Kidney (tissue), 14 donors: ENCODE results near the gene CCDC57. TPM values are rescaled to one million over a fixed set of nuclear protein-coding genes. Genes with fewer than 3 reads are reported as not detected.

Source experiments
- DNase-seq, 5 donors: peaks; one replicate each; pipeline ENCODE4 v3.0.0-alpha.2; 2013 to 2020
- FAIRE-seq: peaks from 2 replicates; lab custom pipeline; 2012; peaks lifted over from hg19 to GRCh38; lab: Jason Lieb, UNC
- H3K27ac ChIP-seq, 2 donors: one replicate each; pipeline ENCODE4 v1.7.0; 2013; ENCODE audit warnings: low read depth in 2 of 2, low read length in 2 of 2, inconsistent platforms in 1 of 2
- H3K27me3 ChIP-seq: one replicate; pipeline ENCODE4 v1.7.1; 2013; ENCODE audit warnings: low read length, inconsistent platforms; ENCODE audit not compliant: control insufficient read depth, insufficient read depth
- H3K36me3 ChIP-seq, 3 donors: one replicate each; pipeline versions ENCODE4 v1.7.0 to v1.7.1; 2013; ENCODE audit warnings: low read length in 3 of 3, control low read depth in 1 of 3, inconsistent platforms in 1 of 3; ENCODE audit not compliant: insufficient read depth in 3 of 3, control insufficient read depth in 2 of 3
- H3K4me1 ChIP-seq, 3 donors: one replicate each; pipeline versions ENCODE4 v1.7.0 to v1.7.1; 2013; ENCODE audit warnings: low read length in 3 of 3, inconsistent platforms in 1 of 3, low read depth in 1 of 3; ENCODE audit not compliant: control insufficient read depth in 2 of 3, insufficient read depth in 2 of 3
- H3K4me3 ChIP-seq, 3 donors: one replicate each; pipeline versions ENCODE4 v1.7.0 to v1.8.1; 2013; ENCODE audit warnings: low read length in 3 of 3, control low read depth in 1 of 3, inconsistent platforms in 1 of 3
- H3K9ac ChIP-seq, 3 donors: one replicate each; pipeline versions ENCODE4 v1.7.0 to v1.7.1; 2013; ENCODE audit warnings: low read length in 3 of 3, control low read depth in 1 of 3, inconsistent platforms in 1 of 3
- H3K9me3 ChIP-seq, 3 donors: one replicate each; pipeline versions ENCODE4 v1.7.0 to v1.7.1; 2013; ENCODE audit warnings: low read length in 3 of 3, control low read depth in 1 of 3, inconsistent platforms in 1 of 3; ENCODE audit not compliant: control insufficient read depth in 2 of 3, insufficient read depth in 1 of 3
- intact Hi-C: fragments of 100-400 bp; cut with DNase I; formaldehyde crosslinking; loops from one replicate; pipeline ENCODE4 v1.11.1; 2022
- polyA plus RNA-seq: library from polyadenylated mRNA; stranded (reverse); fragments of 350-450 nt; fragmentation: Illumina TruSeq; extraction: RNeasy Lipid Tissue Mini Kit (QIAGEN cat#74804); gene quantifications from one replicate; pipeline ENCODE4 v1.2.3, GENCODE V29; 2014; ENCODE audit warnings: low read depth, low replicate concordance; ENCODE audit not compliant: insufficient read depth
- total RNA-seq: library from RNA; stranded (reverse); fragmentation: NEBNext Ultra II Directional; extraction: Animal tissue kit (Norgen Biotek cat#: 25700); gene quantifications from one replicate; pipeline ENCODE4 v1.2.1, GENCODE V29; 2021
- TF ChIP-seq, protein P1 (sequence below): IDR thresholded peaks from 3 replicates; pipeline ENCODE4 v1.5.1; 2012; ENCODE audit warnings: mild to moderate bottlenecking, moderate library complexity, borderline replicate concordance; ENCODE audit not compliant: insufficient read depth; ENCODE audit errors: extremely low read depth
- donor health status: control.
- donor health status: control.
- donor health status: control.
- donor health status: control.
- donor health status: control.
- donor health status: DM: yes; HTN: yes; CAD: no.
- donor health status: Normal renal cell carcinoma (clear cell type).

CCDC57 gene
- total and polyA plus RNA-seq, 2 donors from 2014 or later, result 46.7 to 79.4 TPM

DNA sequence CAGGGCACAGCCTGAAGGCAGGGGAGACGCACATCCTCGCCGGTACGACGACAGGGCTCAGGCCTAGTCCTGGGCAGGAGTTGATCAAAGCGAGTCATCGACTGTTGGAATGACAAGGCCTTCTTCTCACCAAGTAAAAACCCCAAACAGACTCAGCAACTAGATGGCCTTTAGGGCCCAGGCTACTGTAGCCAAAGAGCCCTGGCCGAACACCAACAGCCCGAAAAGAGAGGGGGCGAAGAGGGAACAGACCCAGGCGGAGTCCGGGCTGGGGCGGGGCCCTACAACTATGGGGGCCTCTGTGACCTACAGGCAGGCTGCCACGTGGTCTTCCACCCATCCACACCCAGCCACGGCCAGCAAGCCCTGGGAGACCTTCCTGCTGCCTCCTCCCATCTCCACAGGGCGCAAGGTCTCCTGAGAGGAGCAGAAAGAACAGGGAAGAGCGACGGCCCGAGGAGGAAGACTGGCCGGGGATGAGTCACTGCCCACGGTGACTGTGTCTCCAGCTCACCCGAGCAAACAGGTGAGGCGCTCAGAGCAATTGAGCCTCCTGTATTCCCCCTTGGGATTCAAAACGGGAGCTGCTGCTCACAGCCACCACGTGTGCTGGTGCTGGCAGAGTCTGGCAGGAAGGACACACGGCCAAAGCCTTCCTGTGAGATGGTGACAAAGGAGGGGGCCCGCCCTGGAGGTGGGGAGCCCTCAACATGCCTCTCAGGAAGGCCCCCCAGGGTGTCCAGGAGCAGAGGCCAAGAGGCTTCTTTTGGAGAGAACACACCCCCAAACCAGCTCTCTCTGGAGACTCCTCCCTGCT, 33.9 kb upstream of the CCDC57 start:
- no peak for FAIRE-seq
- peak in 1 of 5 donors; percentile 81 for DNase-seq
- intact Hi-C loops, result no loop called here
- TF ChIP-seq, protein P1, sequence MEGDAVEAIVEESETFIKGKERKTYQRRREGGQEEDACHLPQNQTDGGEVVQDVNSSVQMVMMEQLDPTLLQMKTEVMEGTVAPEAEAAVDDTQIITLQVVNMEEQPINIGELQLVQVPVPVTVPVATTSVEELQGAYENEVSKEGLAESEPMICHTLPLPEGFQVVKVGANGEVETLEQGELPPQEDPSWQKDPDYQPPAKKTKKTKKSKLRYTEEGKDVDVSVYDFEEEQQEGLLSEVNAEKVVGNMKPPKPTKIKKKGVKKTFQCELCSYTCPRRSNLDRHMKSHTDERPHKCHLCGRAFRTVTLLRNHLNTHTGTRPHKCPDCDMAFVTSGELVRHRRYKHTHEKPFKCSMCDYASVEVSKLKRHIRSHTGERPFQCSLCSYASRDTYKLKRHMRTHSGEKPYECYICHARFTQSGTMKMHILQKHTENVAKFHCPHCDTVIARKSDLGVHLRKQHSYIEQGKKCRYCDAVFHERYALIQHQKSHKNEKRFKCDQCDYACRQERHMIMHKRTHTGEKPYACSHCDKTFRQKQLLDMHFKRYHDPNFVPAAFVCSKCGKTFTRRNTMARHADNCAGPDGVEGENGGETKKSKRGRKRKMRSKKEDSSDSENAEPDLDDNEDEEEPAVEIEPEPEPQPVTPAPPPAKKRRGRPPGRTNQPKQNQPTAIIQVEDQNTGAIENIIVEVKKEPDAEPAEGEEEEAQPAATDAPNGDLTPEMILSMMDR, result no peak
- no peak overlapping the region for H3K4me3 ChIP-seq
- no peaks in the 10 kb centered on the region for H3K9me3 ChIP-seq
- no peaks in the 10 kb centered on the region for H3K27me3 ChIP-seq
- peak overlapping the region in 1 of 3 donors; percentile 34 for H3K9ac ChIP-seq
- peaks cover 0 to 30% (median 17%) of the 10 kb centered on the region in 3 donors for H3K4me1 ChIP-seq
- H3K27ac ChIP-seq, result peak overlapping the region; percentile 32 to 60
- H3K36me3 ChIP-seq, result peaks cover 7 to 88% (median 68%) of the 10 kb centered on the region in 3 donors

DNA sequence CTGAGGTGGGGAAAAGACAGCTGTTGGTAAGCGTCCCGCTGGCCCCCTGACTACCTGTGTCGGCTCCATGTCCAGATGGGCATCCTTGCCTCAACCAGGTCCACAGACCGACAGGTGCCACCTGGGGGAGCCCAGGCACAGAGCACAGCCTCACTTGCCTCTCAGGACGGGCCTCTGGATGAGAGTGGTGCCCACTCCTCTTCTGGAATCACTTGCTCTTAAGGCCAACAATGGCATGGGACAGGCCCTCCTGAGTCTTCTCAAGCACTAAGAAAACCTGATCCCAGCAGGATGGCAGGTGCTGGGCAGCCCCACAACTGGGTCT, 33.4 kb upstream of the CCDC57 start:
- Histone ChIP-seq H3K9ac (no peak overlapping the region), H3K27ac (no peak overlapping the region), H3K4me3 (no peak overlapping the region), H3K4me1 (peaks cover 0 to 36% (median 22%) of the 10 kb centered on the region in 3 donors), H3K27me3 (no peaks in the 10 kb centered on the region), H3K36me3 (peaks cover 4 to 82% (median 62%) of the 10 kb centered on the region in 3 donors), H3K9me3 (no peaks in the 10 kb centered on the region)
- FAIRE-seq, result no peak
- intact Hi-C loops, result no loop called here
- peak in 1 of 5 donors; percentile 74 for DNase-seq
- TF ChIP-seq, protein P1, result no peak

DNA sequence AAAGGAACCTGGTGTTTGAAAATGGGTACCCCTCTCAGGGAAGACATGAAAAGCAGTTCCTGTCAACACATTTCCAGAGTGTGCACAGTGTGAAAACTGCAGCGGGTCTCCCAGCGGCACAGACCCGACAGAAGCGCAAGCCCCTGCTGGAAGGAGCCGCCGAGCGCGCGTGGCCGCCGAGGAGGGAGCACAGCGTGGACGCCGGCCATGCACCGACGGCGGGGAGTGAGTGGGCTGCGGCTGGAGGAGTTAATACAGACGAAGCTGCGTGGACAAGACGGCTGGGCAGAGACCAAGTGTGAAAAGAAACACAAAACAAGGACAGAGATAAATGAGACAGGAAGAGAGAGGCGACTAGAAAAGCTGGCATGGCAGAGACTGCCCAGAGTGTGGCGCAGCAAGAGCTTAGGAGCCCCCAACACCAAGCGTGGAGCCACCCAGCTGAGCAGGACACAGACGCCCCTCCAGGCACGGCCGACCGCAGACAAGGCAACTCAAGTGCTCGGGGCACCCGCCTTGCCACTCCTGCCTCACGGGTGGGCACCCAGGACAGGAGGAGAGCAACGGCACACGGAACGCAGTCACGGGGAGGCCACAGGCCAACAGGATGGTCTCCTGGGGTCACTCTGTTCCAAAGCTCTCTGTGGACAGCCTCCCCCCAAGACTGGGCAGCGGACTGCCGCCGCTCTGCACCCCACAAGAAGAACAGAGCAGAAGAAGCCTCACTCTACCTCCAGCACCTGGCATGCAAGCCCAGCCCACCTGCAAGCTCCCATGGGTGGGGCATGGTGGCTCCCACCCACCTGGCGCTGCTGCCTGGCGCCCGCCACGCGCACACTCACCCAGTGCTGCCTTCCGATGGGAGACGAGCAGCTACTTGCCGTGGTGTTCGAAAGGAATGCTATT, 32.7 kb upstream of the CCDC57 start:
- Histone ChIP-seq H3K4me3 (no peak overlapping the region), H3K36me3 (peaks cover 4 to 76% (median 56%) of the 10 kb centered on the region in 3 donors), H3K4me1 (peaks cover 0 to 42% (median 28%) of the 10 kb centered on the region in 3 donors), H3K9me3 (no peaks in the 10 kb centered on the region), H3K27me3 (no peaks in the 10 kb centered on the region), H3K9ac (no peak overlapping the region), H3K27ac (no peak overlapping the region)
- DNase-seq, result peak in 1 of 5 donors; percentile 77
- no peak for FAIRE-seq
- intact Hi-C loops, result no loop called here
- TF ChIP-seq, protein P1, result no peak
